Astrocyte (in vitro differentiated cells and primary cell): ENCODE results near the gene IPCEF1.
"Not testable (repeated sequence)": the region's sequence is repeated elsewhere in the genome, so short reads cannot be mapped to it uniquely, and the experiment has no call there.

Experiments used
- EZH2 ChIP-seq: IDR thresholded peaks from 2 replicates; pipeline ENCODE4 v1.6.1; 2012; ENCODE audit warnings: mild to moderate bottlenecking, low read length, inconsistent platforms; ENCODE audit not compliant: insufficient read depth
- TF ChIP-seq, protein P1 (sequence below): IDR thresholded peaks from 2 replicates; pipeline ENCODE4 v1.5.1; 2011; ENCODE audit warnings: low read depth, mild to moderate bottlenecking, inconsistent platforms, low read length, moderate library complexity; ENCODE audit not compliant: insufficient read depth

DNA sequence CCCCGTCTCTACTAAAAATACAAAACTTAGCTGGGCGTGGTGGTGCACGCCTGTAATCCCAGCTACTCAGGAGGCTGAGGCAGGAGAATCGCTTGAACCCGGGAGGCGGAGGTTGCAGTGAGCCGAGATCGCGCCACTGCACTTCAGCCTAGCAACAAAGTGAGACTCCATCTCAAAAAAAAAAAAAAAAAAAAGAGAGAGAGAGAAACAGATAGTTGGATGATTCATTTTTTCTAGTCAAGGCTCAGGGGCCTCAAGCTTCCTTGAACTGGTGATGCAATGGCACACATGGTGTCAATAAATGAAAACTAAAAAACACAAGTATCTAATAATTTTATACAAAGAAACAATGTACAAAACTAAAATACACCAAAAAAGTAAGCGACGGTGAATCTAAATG, 115.5 kb downstream of the IPCEF1 start:
- TF ChIP-seq, protein P1, sequence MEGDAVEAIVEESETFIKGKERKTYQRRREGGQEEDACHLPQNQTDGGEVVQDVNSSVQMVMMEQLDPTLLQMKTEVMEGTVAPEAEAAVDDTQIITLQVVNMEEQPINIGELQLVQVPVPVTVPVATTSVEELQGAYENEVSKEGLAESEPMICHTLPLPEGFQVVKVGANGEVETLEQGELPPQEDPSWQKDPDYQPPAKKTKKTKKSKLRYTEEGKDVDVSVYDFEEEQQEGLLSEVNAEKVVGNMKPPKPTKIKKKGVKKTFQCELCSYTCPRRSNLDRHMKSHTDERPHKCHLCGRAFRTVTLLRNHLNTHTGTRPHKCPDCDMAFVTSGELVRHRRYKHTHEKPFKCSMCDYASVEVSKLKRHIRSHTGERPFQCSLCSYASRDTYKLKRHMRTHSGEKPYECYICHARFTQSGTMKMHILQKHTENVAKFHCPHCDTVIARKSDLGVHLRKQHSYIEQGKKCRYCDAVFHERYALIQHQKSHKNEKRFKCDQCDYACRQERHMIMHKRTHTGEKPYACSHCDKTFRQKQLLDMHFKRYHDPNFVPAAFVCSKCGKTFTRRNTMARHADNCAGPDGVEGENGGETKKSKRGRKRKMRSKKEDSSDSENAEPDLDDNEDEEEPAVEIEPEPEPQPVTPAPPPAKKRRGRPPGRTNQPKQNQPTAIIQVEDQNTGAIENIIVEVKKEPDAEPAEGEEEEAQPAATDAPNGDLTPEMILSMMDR = not testable (repeated sequence)
- TF ChIP-seq EZH2 = not testable (repeated sequence)
